ENCODE measurements around the gene TEX264.
"Not testable (repeated sequence)": the region's sequence is repeated elsewhere in the genome, so short reads cannot be mapped to it uniquely, and the experiment has no call there.

Gene TEX264

GRCh38 chr3:51721062-51721745 is 50.2 kb downstream of the TEX264 start:
- no peaks in the 10 kb centered on the region; the same call in 1 of the 2 replicates for H3K4me1 ChIP-seq (ENCODE audit: insufficient read depth, low read length)
- H3K9ac ChIP-seq (ENCODE audit: low read depth, low read length), result no peak overlapping the region
- no peaks in the 10 kb centered on the region for H3K36me3 ChIP-seq (ENCODE audit: insufficient read depth, low read length)
- H3K9me3 ChIP-seq (ENCODE audit: control insufficient read depth, insufficient read depth, low read length), result no peaks in the 10 kb centered on the region; the same call in 1 of the 2 replicates

GRCh38 chr3:51722362-51722761 is 51.3 kb downstream of the TEX264 start:
- no peaks in the 10 kb centered on the region; the same call in none of the 2 replicates for H3K9me3 ChIP-seq (ENCODE audit: control insufficient read depth, insufficient read depth, low read length)
- no peaks in the 10 kb centered on the region; the same call in 1 of the 2 replicates for H3K4me1 ChIP-seq (ENCODE audit: insufficient read depth, low read length)
- no peaks in the 10 kb centered on the region for H3K36me3 ChIP-seq (ENCODE audit: insufficient read depth, low read length)
- H3K9ac ChIP-seq (ENCODE audit: low read depth, low read length), result no peak overlapping the region

DNA sequence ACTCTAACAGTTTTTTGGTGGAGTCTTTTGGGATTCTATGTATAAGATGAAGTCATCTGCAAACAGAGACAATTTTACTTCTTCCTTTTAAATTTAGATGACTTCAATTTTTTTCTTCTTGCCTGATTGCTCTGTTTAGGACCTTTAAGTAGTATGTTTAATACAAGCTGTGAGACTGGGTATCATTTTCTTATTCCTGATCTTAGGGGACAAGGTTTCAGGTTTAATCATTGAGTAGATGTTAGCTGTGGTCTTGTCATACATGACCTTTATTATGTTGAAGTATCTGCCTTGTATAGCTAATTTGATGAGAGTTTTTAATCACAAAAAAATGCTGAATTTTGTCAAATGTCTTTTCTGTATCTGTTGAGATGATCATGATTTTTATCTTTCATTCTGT is 56.4 kb downstream of the TEX264 start:
- Histone ChIP-seq H3K4me1 (ENCODE audit: insufficient read depth, low read length) (no peaks in the 10 kb centered on the region), H3K9ac (ENCODE audit: low read depth, low read length) (no peak overlapping the region), H3K36me3 (ENCODE audit: insufficient read depth, low read length) (no peaks in the 10 kb centered on the region), H3K9me3 (ENCODE audit: control insufficient read depth, insufficient read depth, low read length) (no peaks in the 10 kb centered on the region; the same call in none of the 2 replicates)

DNA sequence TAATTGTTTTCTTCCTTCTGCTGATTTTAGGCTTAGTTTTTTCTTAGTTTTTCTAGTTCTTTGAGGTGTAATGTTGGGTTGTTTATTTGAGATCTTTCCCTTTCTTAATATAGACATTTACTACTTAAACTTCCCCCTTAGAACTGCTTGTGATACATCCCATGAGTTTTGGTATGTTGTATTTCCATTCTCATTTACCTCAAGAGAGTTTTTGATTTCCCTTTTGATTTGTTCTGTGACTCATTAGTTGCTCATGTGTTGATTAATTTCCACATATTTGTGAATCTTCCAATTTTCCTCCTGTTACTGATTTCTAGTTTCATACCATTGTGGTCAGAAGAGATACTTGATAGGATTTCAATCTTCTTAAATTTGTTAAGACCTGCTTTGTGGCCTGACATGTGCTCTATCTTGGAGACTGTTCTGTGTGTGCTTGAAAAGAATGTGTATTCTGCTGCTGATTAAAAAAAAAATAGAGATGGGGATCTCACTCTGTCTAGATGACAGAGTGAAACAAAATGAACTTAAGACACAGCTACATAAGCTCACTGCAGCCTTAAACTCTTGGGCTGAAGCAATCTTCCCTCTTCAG is 58.1 kb downstream of the TEX264 start:
- Histone ChIP-seq H3K9me3 (ENCODE audit: control insufficient read depth, insufficient read depth, low read length) (no peaks in the 10 kb centered on the region; the same call in 1 of the 2 replicates), H3K36me3 (ENCODE audit: insufficient read depth, low read length) (no peaks in the 10 kb centered on the region), H3K4me1 (ENCODE audit: insufficient read depth, low read length) (0 out of 2 replicates have a peak, but pooled peaks cover under 1% of the 10 kb centered on the region), H3K9ac (ENCODE audit: low read depth, low read length) (no peak overlapping the region)

- Histone ChIP-seq H3K4me1 (ENCODE audit: insufficient read depth, low read length) (peaks cover 8% of the 10 kb centered on the region), H3K9ac (ENCODE audit: low read depth, low read length) (no peak overlapping the region)
These were observed 63.0 kb downstream of the TEX264 start for GRCh38 chr3:51733859-51734571.

DNA sequence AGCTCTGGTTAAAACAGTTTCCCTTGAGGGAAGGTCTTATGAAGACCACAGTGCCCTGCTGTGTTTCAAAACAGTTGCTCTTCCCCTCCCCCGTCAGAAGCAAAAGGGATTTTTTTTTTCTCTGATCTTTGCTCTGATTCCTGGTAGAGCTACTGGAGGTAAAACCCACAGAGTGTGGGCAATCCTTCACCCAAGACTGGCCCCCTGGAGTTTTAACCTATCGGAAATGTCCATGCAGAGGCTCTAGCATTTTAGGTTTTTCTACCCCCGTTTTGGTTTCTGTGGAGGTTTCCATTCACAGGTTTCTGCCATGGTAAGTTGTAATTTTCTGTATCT is 63.5 kb downstream of the TEX264 start:
- Histone ChIP-seq H3K36me3 (ENCODE audit: insufficient read depth, low read length) (no peaks in the 10 kb centered on the region), H3K4me1 (ENCODE audit: insufficient read depth, low read length) (peaks cover 8% of the 10 kb centered on the region), H3K9ac (ENCODE audit: low read depth, low read length) (no peak overlapping the region), H3K9me3 (ENCODE audit: control insufficient read depth, insufficient read depth, low read length) (no peaks in the 10 kb centered on the region)

More at GRCh38 chr3:51733859-51734571, 63.0 kb downstream of the TEX264 start:
- no peaks in the 10 kb centered on the region for H3K36me3 ChIP-seq (ENCODE audit: insufficient read depth, low read length)
- H3K9me3 ChIP-seq (ENCODE audit: control insufficient read depth, insufficient read depth, low read length), result no peaks in the 10 kb centered on the region

DNA sequence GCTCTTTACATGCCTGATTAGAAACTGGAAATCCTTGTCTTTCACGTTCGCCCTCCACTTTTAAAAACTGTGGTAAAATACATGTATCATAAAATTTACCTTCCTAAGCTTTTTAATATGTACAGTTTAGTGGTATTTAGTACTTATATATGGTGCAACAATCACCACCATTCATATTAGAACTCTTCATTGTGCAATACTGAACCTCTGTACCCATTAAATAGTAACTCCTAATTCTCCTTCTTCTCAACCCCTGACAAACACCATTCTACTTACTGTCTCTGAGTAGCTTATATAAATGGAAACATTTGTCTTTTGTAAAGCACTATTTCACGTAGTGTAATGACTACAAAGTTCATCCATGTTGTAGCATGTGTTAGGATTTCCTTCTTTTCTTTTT is 64.0 kb downstream of the TEX264 start:
- peaks cover 8% of the 10 kb centered on the region for H3K4me1 ChIP-seq (ENCODE audit: insufficient read depth, low read length)
- no peak overlapping the region for H3K9ac ChIP-seq (ENCODE audit: low read depth, low read length)
- H3K9me3 ChIP-seq (ENCODE audit: control insufficient read depth, insufficient read depth, low read length), result no peaks in the 10 kb centered on the region
- H3K36me3 ChIP-seq (ENCODE audit: insufficient read depth, low read length), result no peaks in the 10 kb centered on the region

- no peaks in the 10 kb centered on the region for H3K9me3 ChIP-seq (ENCODE audit: control insufficient read depth, insufficient read depth, low read length)
- H3K9ac ChIP-seq (ENCODE audit: low read depth, low read length), result no peak overlapping the region
- H3K36me3 ChIP-seq (ENCODE audit: insufficient read depth, low read length), result no peaks in the 10 kb centered on the region
- H3K4me1 ChIP-seq (ENCODE audit: insufficient read depth, low read length), result peaks cover 8% of the 10 kb centered on the region
These were observed 64.9 kb downstream of the TEX264 start for GRCh38 chr3:51735950-51736349.

DNA sequence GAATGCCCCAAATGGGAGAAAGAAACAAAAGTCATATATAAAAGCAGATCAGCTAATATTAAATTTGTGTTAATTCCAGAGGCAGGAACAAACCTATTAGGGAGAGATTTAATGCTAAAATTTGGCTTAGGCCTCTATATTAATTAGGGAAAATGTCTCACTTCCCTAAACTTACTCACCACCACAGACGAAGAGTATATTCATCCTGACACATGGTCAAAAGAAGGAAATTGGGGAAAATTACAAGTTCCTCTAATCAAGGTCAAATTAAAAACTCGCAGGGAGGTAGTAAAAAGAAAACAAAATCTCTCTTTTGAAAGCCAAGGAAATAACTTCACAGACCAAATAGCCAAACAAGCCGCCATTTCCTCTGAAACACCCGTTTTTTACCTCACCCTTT is 68.1 kb downstream of the TEX264 start:
- Histone ChIP-seq H3K9me3 (ENCODE audit: control insufficient read depth, insufficient read depth, low read length) (no peaks in the 10 kb centered on the region), H3K9ac (ENCODE audit: low read depth, low read length) (no peak overlapping the region), H3K36me3 (ENCODE audit: insufficient read depth, low read length) (no peaks in the 10 kb centered on the region), H3K4me1 (ENCODE audit: insufficient read depth, low read length) (peaks cover 8% of the 10 kb centered on the region)

- H3K36me3 ChIP-seq (ENCODE audit: insufficient read depth, low read length); H3K4me1 ChIP-seq (ENCODE audit: insufficient read depth, low read length); H3K9me3 ChIP-seq (ENCODE audit: control insufficient read depth, insufficient read depth, low read length): not testable (repeated sequence)
- H3K9ac ChIP-seq (ENCODE audit: low read depth, low read length), result peak overlapping the region; percentile 40; the same call in 1 of the 2 replicates
These were observed 71.3 kb downstream of the TEX264 start for GRCh38 chr3:51742320-51742719.

GRCh38 chr3:51742978-51743377 is 71.9 kb downstream of the TEX264 start:
- not testable (repeated sequence) for H3K4me1 ChIP-seq (ENCODE audit: insufficient read depth, low read length); H3K36me3 ChIP-seq (ENCODE audit: insufficient read depth, low read length); H3K9me3 ChIP-seq (ENCODE audit: control insufficient read depth, insufficient read depth, low read length)
- H3K9ac ChIP-seq (ENCODE audit: low read depth, low read length), result peak overlapping the region; percentile 40; the same call in 1 of the 2 replicates

GRCh38 chr3:51747840-51748239 is 76.8 kb downstream of the TEX264 start:
- peaks cover 10% of the 10 kb centered on the region; the same call in 1 of the 2 replicates for H3K9me3 ChIP-seq (ENCODE audit: control insufficient read depth, insufficient read depth, low read length)
- H3K36me3 ChIP-seq (ENCODE audit: insufficient read depth, low read length), result no peaks in the 10 kb centered on the region
- H3K9ac ChIP-seq (ENCODE audit: low read depth, low read length), result no peak overlapping the region
- no peaks in the 10 kb centered on the region for H3K4me1 ChIP-seq (ENCODE audit: insufficient read depth, low read length)

DNA sequence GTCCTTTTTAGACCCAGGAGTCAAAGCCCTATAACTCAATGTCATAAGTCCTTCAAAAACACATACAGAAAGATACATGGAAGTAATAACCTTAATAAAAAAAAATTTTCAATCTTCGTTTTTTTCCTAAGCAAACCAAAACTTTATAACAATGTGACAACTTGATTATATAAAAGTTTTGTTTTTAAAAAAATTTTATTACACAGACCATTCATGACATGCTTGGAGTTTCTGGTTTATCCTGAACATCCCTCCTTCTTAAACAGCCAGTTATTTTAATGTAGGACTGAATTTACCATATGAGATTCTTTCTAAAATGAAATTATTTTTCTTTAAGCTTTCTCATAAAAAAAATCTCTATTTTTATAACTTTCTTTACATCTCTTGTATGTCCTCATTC is 77.3 kb downstream of the TEX264 start:
- Histone ChIP-seq H3K4me1 (ENCODE audit: insufficient read depth, low read length) (no peaks in the 10 kb centered on the region), H3K9ac (ENCODE audit: low read depth, low read length) (no peak overlapping the region), H3K9me3 (ENCODE audit: control insufficient read depth, insufficient read depth, low read length) (peaks cover 10% of the 10 kb centered on the region; the same call in 1 of the 2 replicates), H3K36me3 (ENCODE audit: insufficient read depth, low read length) (no peaks in the 10 kb centered on the region)

DNA sequence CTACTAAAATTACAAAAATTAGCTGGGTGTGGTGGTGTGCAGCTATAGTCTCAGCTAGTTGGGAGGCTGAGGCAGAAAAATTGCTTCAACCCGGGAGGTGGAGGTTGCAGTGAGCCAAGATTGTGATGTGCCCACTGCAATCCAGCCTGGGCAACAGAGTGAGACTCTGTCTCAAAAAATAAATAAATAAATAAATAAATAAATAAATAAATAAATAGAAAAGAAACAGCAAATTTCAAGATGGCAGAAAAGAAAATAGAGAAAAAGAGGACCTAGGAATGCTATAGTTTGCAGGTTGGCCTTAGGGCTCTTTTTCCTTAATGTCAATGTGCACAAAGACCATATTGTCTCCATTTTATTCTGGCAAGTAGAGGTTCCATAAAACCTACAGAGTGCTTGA is 79.8 kb downstream of the TEX264 start:
- Histone ChIP-seq H3K36me3 (ENCODE audit: insufficient read depth, low read length) (no peaks in the 10 kb centered on the region), H3K9me3 (ENCODE audit: control insufficient read depth, insufficient read depth, low read length) (peaks cover 10% of the 10 kb centered on the region; the same call in 1 of the 2 replicates), H3K4me1 (ENCODE audit: insufficient read depth, low read length) (peaks cover 3% of the 10 kb centered on the region; the same call in 1 of the 2 replicates), H3K9ac (ENCODE audit: low read depth, low read length) (no peak overlapping the region)
